ENCODE data around the gene SERPINE3.

The SERPINE3 gene

GRCh38 chr13:51328488-51328887, 11.0 kb upstream of the SERPINE3 start:
- no peak for DNase-seq (ENCODE audit: low read depth)

- DNase-seq (ENCODE audit: low read depth) = no peak
Observed at GRCh38 chr13:51329606-51330005, 9.9 kb upstream of the SERPINE3 start.

GRCh38 chr13:51330791-51331190, 8.7 kb upstream of the SERPINE3 start:
- no peak for DNase-seq (ENCODE audit: low read depth)

- DNase-seq (ENCODE audit: low read depth) = no peak
Observed at GRCh38 chr13:51331354-51331861, 8.1 kb upstream of the SERPINE3 start.

GRCh38 chr13:51332566-51333361, 6.7 kb upstream of the SERPINE3 start:
- no peak for DNase-seq (ENCODE audit: low read depth)

- no peak for DNase-seq (ENCODE audit: low read depth)
Observed at GRCh38 chr13:51333421-51333820, 6.1 kb upstream of the SERPINE3 start.

GRCh38 chr13:51333826-51334225, 5.7 kb upstream of the SERPINE3 start:
- DNase-seq (ENCODE audit: low read depth) = no peak

- no peak for DNase-seq (ENCODE audit: low read depth)
Observed at GRCh38 chr13:51336746-51337145, 2.7 kb upstream of the SERPINE3 start.

GRCh38 chr13:51339952-51340732, 651 bp downstream of the SERPINE3 start:
- no peak for DNase-seq (ENCODE audit: low read depth)

- no peak for DNase-seq (ENCODE audit: low read depth)
Observed at GRCh38 chr13:51341232-51341631, 1.7 kb downstream of the SERPINE3 start.

GRCh38 chr13:51341791-51342190, 2.3 kb downstream of the SERPINE3 start:
- DNase-seq (ENCODE audit: low read depth) = no peak

- DNase-seq (ENCODE audit: low read depth) = no peak
Observed at GRCh38 chr13:51342706-51343105, 3.2 kb downstream of the SERPINE3 start.

GRCh38 chr13:51343475-51343874, 4.0 kb downstream of the SERPINE3 start:
- no peak for DNase-seq (ENCODE audit: low read depth)

GRCh38 chr13:51346397-51346796, 6.9 kb downstream of the SERPINE3 start:
- no peak for DNase-seq (ENCODE audit: low read depth)

GRCh38 chr13:51347099-51347498, 7.6 kb downstream of the SERPINE3 start:
- no peak for DNase-seq (ENCODE audit: low read depth)

- no peak for DNase-seq (ENCODE audit: low read depth)
Observed at GRCh38 chr13:51348069-51348967, 8.8 kb downstream of the SERPINE3 start.

GRCh38 chr13:51349016-51349415, 9.5 kb downstream of the SERPINE3 start:
- DNase-seq (ENCODE audit: low read depth) = no peak

- no peak for DNase-seq (ENCODE audit: low read depth)
Observed at GRCh38 chr13:51355217-51355616, 15.7 kb downstream of the SERPINE3 start.

GRCh38 chr13:51357928-51358595, 18.6 kb downstream of the SERPINE3 start:
- DNase-seq (ENCODE audit: low read depth) = no peak

- no peak for DNase-seq (ENCODE audit: low read depth)
Observed at GRCh38 chr13:51359352-51359751, 19.9 kb downstream of the SERPINE3 start.

- no peak for DNase-seq (ENCODE audit: low read depth)
Observed at GRCh38 chr13:51360489-51360888, 21.0 kb downstream of the SERPINE3 start.

GRCh38 chr13:51361106-51361505, 21.6 kb downstream of the SERPINE3 start:
- DNase-seq (ENCODE audit: low read depth) = no peak
